T1000 (cell line): Measurements from ENCODE around the gene SCYGR6.

Experiments used
- DNase-seq: peaks from one replicate; lab custom pipeline; 2025; ENCODE audit warnings: mixed read lengths; lab: John Stamatoyannopoulos, UW

Gene SCYGR6

GRCh38 chr2:227713291-227713690 is 11.3 kb downstream of the SCYGR6 start:
- no peak for DNase-seq

DNA sequence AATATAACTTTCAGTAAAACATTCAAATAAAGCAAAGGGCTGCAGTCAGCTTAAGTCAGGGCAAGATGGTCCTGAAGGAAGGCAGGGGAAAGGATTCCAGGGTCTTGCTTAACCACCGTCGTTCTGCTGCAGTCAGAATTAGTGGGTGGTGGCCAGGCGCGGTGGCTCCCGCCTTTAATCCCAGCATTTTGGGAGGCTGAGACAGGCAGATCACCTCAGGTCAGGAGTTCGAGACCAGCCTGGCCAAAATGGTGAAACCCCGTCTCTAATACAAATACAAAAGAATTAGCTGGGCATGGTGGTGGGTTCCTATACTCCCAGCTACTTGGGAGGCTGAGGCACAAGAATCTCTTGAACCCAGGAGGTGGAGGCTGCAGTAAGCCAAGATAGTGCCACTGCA is 13.6 kb downstream of the SCYGR6 start:
- no peak for DNase-seq

- no peak for DNase-seq
Measured at GRCh38 chr2:227707390-227707789, 17.2 kb downstream of the SCYGR6 start.

DNA sequence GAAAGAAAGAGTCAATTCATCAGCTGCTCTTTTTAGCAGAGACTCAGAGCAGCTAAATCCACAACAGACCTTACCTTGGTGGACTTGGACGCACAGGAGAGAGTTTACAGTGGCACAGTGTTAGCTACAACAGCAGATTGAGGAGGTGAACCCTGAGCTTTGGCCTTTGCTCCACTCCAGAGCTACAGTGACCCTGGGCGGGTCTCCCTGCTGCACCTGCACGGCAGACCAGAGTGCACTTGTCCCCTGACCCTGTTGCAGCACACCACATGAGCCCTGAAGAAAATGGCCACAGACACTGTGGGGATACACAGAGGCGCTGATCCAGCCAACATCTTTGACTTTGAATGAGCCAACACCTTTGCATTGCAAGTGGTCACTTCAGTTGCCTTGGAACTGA is 17.7 kb downstream of the SCYGR6 start:
- DNase-seq = no peak

DNA sequence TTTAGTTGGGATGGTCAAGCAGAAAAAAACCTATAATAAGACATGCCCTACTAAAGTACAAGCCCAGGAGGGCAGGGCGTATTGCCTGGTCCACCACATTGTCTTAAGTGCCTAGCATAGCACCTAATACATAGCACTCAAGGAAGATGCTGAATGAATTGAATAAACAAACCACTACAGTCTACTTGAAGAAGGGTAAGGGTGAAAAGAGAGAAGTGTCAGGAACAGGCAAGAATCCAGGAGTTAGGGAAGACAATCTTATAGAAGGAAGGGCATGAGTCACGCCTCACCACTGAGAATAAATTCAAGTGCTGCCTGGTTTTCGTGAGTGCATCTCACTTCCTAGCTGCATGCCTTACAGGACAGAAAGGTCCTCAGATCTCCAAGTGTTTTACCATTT is 20.6 kb downstream of the SCYGR6 start:
- DNase-seq = no peak

DNA sequence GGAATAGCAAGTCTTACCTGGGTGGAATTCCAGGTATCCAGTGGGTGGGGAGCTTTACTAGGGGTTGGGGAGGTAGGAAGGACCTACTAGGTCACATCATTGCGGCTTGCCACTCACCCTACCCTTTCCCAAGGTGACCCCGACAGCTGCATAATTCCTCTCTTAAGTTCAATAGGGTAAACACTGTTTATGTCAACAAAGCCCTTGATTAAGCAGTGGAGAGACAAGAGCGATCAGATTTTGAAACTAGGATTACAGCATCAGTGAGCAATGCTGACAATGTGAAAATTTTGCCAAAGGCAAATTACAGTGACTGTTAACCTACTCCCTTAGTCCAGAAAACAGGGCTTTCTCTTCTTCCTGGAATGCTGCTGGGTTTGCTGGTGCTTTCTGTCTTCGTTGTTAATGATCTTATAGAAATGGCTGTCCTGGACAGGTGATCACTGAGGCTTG is 21.3 kb downstream of the SCYGR6 start:
- DNase-seq = no peak

- no peak for DNase-seq
Measured at GRCh38 chr2:227701556-227701955, 23.0 kb downstream of the SCYGR6 start.

DNA sequence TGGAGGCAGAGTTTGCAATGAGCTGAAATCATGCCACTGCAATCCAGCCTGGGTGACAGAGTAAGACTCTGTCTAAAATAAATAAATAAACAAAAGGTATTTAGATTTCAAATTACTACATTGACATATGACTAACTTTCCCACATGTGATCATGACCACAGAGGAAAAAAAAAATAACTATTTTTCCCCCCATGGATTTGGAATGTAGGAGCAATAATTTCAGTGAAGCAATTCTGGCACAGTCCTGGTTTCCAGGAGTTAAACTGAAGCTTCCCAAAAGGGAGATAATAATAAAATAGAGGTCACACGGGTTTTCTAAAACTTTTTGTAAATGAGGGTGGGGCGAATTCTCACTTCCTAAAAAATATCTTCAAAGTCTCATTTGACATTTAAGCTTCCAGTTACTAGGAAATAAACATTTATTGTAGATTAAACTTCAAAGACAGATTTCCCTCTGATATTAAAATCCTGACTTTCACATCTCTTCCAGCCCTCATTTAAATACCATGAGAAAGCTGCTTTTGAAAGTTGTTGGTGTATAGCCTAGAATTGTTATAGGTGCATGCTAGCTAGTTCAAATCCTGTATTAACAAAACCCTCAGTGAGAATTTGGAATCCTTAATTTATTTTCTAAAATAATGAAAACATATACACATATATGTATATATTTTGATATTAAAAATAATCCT is 27.4 kb downstream of the SCYGR6 start:
- no peak for DNase-seq

DNA sequence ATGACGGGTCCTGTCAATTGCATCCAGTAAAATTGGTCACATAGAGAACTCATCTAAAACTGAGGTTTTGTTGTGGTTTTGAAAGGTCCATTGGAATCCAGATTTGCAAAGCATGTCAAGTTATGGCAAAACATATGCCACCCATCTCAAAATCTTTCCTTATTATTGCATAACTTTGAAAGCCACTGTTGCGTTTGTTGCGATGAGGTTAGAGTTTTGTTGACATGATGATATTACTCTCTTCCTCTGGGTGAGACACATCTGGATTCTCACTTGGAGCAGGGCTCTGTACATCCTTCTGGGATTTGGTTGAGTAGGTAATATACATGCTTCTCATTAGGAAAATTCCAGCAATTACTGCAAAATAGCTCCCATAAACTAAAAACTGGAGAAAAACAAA is 37.4 kb downstream of the SCYGR6 start:
- DNase-seq = no peak

DNA sequence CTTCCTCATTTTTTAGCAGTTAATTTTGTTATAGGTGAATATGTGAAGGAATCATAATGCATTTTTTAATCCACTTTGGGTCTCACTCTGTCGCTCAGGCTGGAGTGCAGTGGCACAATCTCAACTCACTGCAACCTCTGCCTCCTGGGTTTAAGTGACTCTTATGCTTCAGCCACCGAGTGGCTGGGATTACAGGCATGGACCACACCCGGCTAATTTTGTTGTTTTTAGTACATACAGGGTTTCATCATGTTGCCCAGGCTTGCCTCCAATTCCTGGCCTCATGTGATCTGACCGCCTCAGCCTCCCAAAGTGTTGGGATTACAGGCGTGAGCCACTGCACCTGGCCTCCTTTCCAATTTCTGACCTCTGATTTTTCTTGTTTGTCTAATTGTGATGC is 40.3 kb downstream of the SCYGR6 start:
- no peak for DNase-seq

- no peak for DNase-seq
Measured at GRCh38 chr2:227677928-227678327, 46.6 kb downstream of the SCYGR6 start.

DNA sequence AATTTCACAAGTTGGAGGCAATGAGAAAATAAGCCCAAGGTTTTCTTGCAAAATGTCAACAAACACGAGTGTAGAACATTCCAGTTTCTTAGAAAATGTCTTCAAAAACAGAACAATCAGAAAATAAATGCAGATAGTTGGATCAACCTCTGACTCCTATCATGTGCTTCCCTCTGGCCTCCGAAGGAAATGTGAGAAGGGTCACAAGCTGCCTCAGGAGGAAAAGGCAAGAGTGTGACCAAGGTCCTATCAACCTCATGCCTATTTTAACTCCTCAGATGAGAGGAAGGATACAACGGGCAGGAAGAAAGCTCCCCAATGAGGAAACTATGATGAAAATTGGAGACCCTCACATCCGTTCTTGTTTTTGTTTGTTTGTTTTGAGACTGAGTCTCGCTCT is 50.1 kb downstream of the SCYGR6 start:
- no peak for DNase-seq
